Smooth muscle cell (in vitro differentiated cells): Measurements from ENCODE around the gene BICD2. TPM values are rescaled to one million over a fixed set of nuclear protein-coding genes. Genes with fewer than 3 reads are reported as not detected.
A peak's percentile ranks its signal among the peaks of the same experiment; 100 is the strongest.
"Not testable (repeated sequence)": the region's sequence is repeated elsewhere in the genome, so short reads cannot be mapped to it uniquely, and the experiment has no call there.

ENCODE experiments used
- DNase-seq: peaks from one replicate; lab custom pipeline; 2025; ENCODE audit not compliant: unreplicated experiment; lab: John Stamatoyannopoulos, UW
- H2AFZ ChIP-seq: fragments of 200-600 bp; sonication (generic); 2 replicates; pipeline ENCODE4 v1.6.0; 2016; ENCODE audit warnings: antibody characterized with exemption, low read depth, mild to moderate bottlenecking
- H3F3A ChIP-seq: fragments of 200-600 bp; sonication (generic); 2 replicates; pipeline ENCODE4 v1.6.0; 2017; ENCODE audit warnings: antibody characterized with exemption, low read depth
- H3K27ac ChIP-seq: fragments of 200-600 bp; sonication (generic); 2 replicates; pipeline ENCODE4 v1.5.1; 2016; ENCODE audit warnings: low read depth, mild to moderate bottlenecking
- H3K27me3 ChIP-seq: fragments of 200-600 bp; sonication (generic); 2 replicates; pipeline ENCODE4 v1.6.1; 2016; ENCODE audit warnings: low read depth, mild to moderate bottlenecking
- H3K36me3 ChIP-seq: fragments of 200-600 bp; sonication (generic); 2 replicates; pipeline ENCODE4 v1.5.1; 2016; ENCODE audit warnings: low read depth
- H3K4me1 ChIP-seq: fragments of 200-600 bp; sonication (generic); 2 replicates; pipeline ENCODE4 v1.5.1; 2016; ENCODE audit warnings: low read depth
- H3K4me2 ChIP-seq: fragments of 200-600 bp; sonication (generic); 2 replicates; pipeline ENCODE4 v1.6.0; 2016; ENCODE audit warnings: mild to moderate bottlenecking
- H3K4me3 ChIP-seq: fragments of 200-600 bp; sonication (generic); 2 replicates; pipeline ENCODE4 v1.5.1; 2016; ENCODE audit warnings: mild to moderate bottlenecking
- H3K79me2 ChIP-seq: fragments of 200-600 bp; sonication (generic); 2 replicates; pipeline ENCODE4 v1.6.0; 2016; ENCODE audit warnings: low read depth, mild to moderate bottlenecking
- H3K9ac ChIP-seq: fragments of 200-600 bp; sonication (generic); 2 replicates; pipeline ENCODE4 v1.6.0; 2016; ENCODE audit warnings: low read depth
- H3K9me3 ChIP-seq: fragments of 200-600 bp; sonication (generic); replicated peaks from 2 replicates; pipeline ENCODE4 v1.5.1; 2016; ENCODE audit warnings: low read depth
- H4K20me1 ChIP-seq: fragments of 200-600 bp; sonication (generic); 2 replicates; pipeline ENCODE4 v1.6.0; 2016; ENCODE audit warnings: low read depth
- CTCF ChIP-seq: fragments of 200-600 bp; sonication (generic); IDR thresholded peaks from 2 replicates; pipeline ENCODE4 v1.5.1; 2017; ENCODE audit warnings: borderline replicate concordance, mild to moderate bottlenecking, antibody characterized with exemption; ENCODE audit not compliant: insufficient read depth, poor library complexity, severe bottlenecking
- whole genome bisulfite sequencing: methylation state at CpG from one replicate; pipeline ENCODE4 v1.1.7; 2016; ENCODE audit warnings: low lambda C conversion rate; 5-methylcytosine and 5-hydroxymethylcytosine counted together
- polyA plus RNA-seq: library from polyadenylated mRNA; unstranded; fragments of >200 nt; fragmentation: Nextera tagmentation; extraction: Ambion mirVana; gene quantifications from 2 replicates; pipeline ENCODE4 v1.2.1, GENCODE V29; 2016
- total RNA-seq: library from RNA; depleted of rRNA; stranded (reverse); fragments of >200 nt; gene quantifications from 2 replicates; pipeline ENCODE4 v1.2.3, GENCODE V29; 2014

Gene BICD2
- total RNA-seq: 29.1 and 32.2 TPM in 2 replicates
- 27.5 and 28.1 TPM in 2 replicates for polyA plus RNA-seq

- no peak for DNase-seq
- H3K4me2 ChIP-seq: peak within 1 kb of the TSS; percentile 99
- H2AFZ ChIP-seq: peak within 1 kb of the TSS; percentile 94
- no peaks in the 10 kb centered on the region for H3K27me3 ChIP-seq
- H3K9ac ChIP-seq: peak within 1 kb of the TSS; percentile 92
- peak within 1 kb of the TSS; percentile 97 for H3K4me3 ChIP-seq
- no peak for TF ChIP-seq CTCF
- 0% methylated on average over 27 of the region's 74 CpGs for WGBS
- H3F3A ChIP-seq: peaks cover 5% of the 10 kb centered on the region
- peaks cover 48% of the 10 kb centered on the region for H4K20me1 ChIP-seq
- H3K9me3 ChIP-seq: no peaks in the 10 kb centered on the region
- H3K79me2 ChIP-seq: peaks cover 51% of the 10 kb centered on the region
- H3K4me1 ChIP-seq: peaks cover 10% of the 10 kb centered on the region
- H3K27ac ChIP-seq: peak within 1 kb of the TSS; percentile 97
- no peaks in the 10 kb centered on the region for H3K36me3 ChIP-seq
Measured at GRCh38 chr9:92764381-92764987, at the start of gene BICD2. BICD2 (minus strand) TSS chr9:92764833; CDS start chr9:92764744, 89 bp downstream.

GRCh38 chr9:92809629-92810326 is 45.1 kb upstream of the BICD2 start:
- H2AFZ ChIP-seq, DNase-seq: not testable (repeated sequence)
- H3K27me3 ChIP-seq: peaks cover 100% of the 10 kb centered on the region

GRCh38 chr9:92808726-92809451 is 44.3 kb upstream of the BICD2 start:
- TF ChIP-seq CTCF: peak; percentile 29
- Histone ChIP-seq H3K27ac (no peak overlapping the region), H3K36me3 (no peaks in the 10 kb centered on the region), H3K9ac (no peak overlapping the region), H3K4me3 (peak overlapping the region; percentile 39), H3K4me1 (peaks cover 14% of the 10 kb centered on the region), H2AFZ (no peak overlapping the region), H3K79me2 (no peaks in the 10 kb centered on the region), H3K27me3 (peaks cover 95% of the 10 kb centered on the region), H3K4me2 (peak overlapping the region; percentile 84), H3K9me3 (no peaks in the 10 kb centered on the region), H3F3A (no peaks in the 10 kb centered on the region), H4K20me1 (peaks cover 4% of the 10 kb centered on the region)
- peak; percentile 41 for DNase-seq
- 2% methylated on average over 57 of the region's 60 CpGs for whole genome bisulfite sequencing

More at GRCh38 chr9:92809629-92810326, 45.1 kb upstream of the BICD2 start:
- H3F3A ChIP-seq, H3K9ac ChIP-seq, H4K20me1 ChIP-seq, H3K79me2 ChIP-seq, H3K36me3 ChIP-seq, H3K9me3 ChIP-seq, H3K27ac ChIP-seq: not testable (repeated sequence)
- peak overlapping the region; percentile 84 for H3K4me2 ChIP-seq
- H3K4me3 ChIP-seq: peak overlapping the region; percentile 39
- H3K4me1 ChIP-seq: peaks cover 14% of the 10 kb centered on the region
- WGBS: 15% methylated on average over 20 of the region's 34 CpGs
